Tibial artery (tissue), 4 donors: Measurements from ENCODE around the gene SUPT6H.

Experiments used
- DNase-seq, 2 donors: peaks; one replicate each; pipeline ENCODE4 v3.0.0-alpha.2; 2019
- H3K27ac ChIP-seq, 2 donors: fragments of 200-600 bp; sonication (generic) in 1 of 2; 1 replicate in 1 of 2; 2 replicates in 1 of 2; pipeline ENCODE4 v1.5.1; 2018 to 2019; ENCODE audit warnings: mild to moderate bottlenecking in 1 of 2
- H3K27me3 ChIP-seq, 2 donors: fragments of 200-600 bp; sonication (generic) in 1 of 2; one replicate each; pipeline versions ENCODE4 v1.5.1 to v1.6.0; 2016 to 2019
- H3K36me3 ChIP-seq, 3 donors: fragments of 200-600 bp; sonication (generic) in 2 of 3; one replicate each; pipeline ENCODE4 v1.5.1; 2016 to 2019; ENCODE audit warnings: mild to moderate bottlenecking in 2 of 3
- H3K4me1 ChIP-seq, 4 donors: fragments of 200-600 bp; sonication (generic) in 2 of 4; 1 replicate in 3 of 4; 2 replicates in 1 of 4; pipeline ENCODE4 v1.5.1; 2016 to 2019
- H3K4me3 ChIP-seq, 2 donors: fragments of 200-600 bp; sonication (generic) in 1 of 2; 1 replicate in 1 of 2; 2 replicates in 1 of 2; pipeline ENCODE4 v1.5.1; 2018 to 2019; ENCODE audit warnings: mild to moderate bottlenecking in 2 of 2
- H3K9me3 ChIP-seq, 3 donors: fragments of 200-600 bp; sonication (generic) in 1 of 3; one replicate each; pipeline ENCODE4 v1.5.1; 2016 to 2019
- CTCF ChIP-seq, 2 experiments: fragments of 200-600 bp in 1 of 2; fragments of 450-650 bp in 1 of 2; IDR thresholded peaks; one replicate each; pipeline ENCODE4 v1.5.1; 2017 to 2019; ENCODE audit warnings: antibody characterized with exemption in 2 of 2, mild to moderate bottlenecking in 1 of 2, moderate library complexity in 1 of 2
- intact Hi-C: fragments of 100-400 bp; cut with DNase I; formaldehyde crosslinking; loops from one replicate; pipeline ENCODE4 v1.15.0; 2023; ENCODE audit warnings: low total_unique reads

The SUPT6H gene

GRCh38 chr17:28682655-28683054 lies 20.6 kb downstream of the SUPT6H start:
- no peak for DNase-seq
- no peak overlapping the region for H3K4me3 ChIP-seq
- H3K4me1 ChIP-seq = no peaks in the 10 kb centered on the region
- intact Hi-C loops = no loop called here
- no peak overlapping the region for H3K27ac ChIP-seq
- no peak for TF ChIP-seq CTCF (IDR thresholded peaks at IDR 0.05)
- H3K36me3 ChIP-seq = peaks cover 96 to 100% (median 99%) of the 10 kb centered on the region in 3 donors
- no peaks in the 10 kb centered on the region for H3K27me3 ChIP-seq
- H3K9me3 ChIP-seq = no peaks in the 10 kb centered on the region

- no peak overlapping the region for H3K4me3 ChIP-seq
- no peak for TF ChIP-seq CTCF (IDR thresholded peaks at IDR 0.05)
- no peaks in the 10 kb centered on the region for H3K9me3 ChIP-seq
- H3K27me3 ChIP-seq = no peaks in the 10 kb centered on the region
- H3K27ac ChIP-seq = no peak overlapping the region
- intact Hi-C loops = no loop called here
- H3K36me3 ChIP-seq = peaks cover 96 to 100% (median 99%) of the 10 kb centered on the region in 3 donors
- no peaks in the 10 kb centered on the region for H3K4me1 ChIP-seq
- no peak for DNase-seq
Observed at GRCh38 chr17:28684963-28685362, 23.0 kb downstream of the SUPT6H start.

- Histone ChIP-seq H3K4me1 (no peaks in the 10 kb centered on the region), H3K27me3 (no peaks in the 10 kb centered on the region), H3K27ac (no peak overlapping the region), H3K36me3 (peaks cover 96 to 100% (median 99%) of the 10 kb centered on the region in 3 donors), H3K9me3 (no peaks in the 10 kb centered on the region), H3K4me3 (no peak overlapping the region)
- DNase-seq = no peak
- intact Hi-C loops = no loop called here
- TF ChIP-seq CTCF (IDR thresholded peaks at IDR 0.05) = no peak
Observed at GRCh38 chr17:28685366-28685765, 23.4 kb downstream of the SUPT6H start.

- Histone ChIP-seq H3K4me3 (no peak overlapping the region), H3K4me1 (no peaks in the 10 kb centered on the region), H3K27ac (no peak overlapping the region), H3K36me3 (peaks cover 96 to 100% (median 99%) of the 10 kb centered on the region in 3 donors), H3K27me3 (no peaks in the 10 kb centered on the region), H3K9me3 (no peaks in the 10 kb centered on the region)
- DNase-seq = peak in 1 of 2 donors; percentile 23
- no peak for TF ChIP-seq CTCF (IDR thresholded peaks at IDR 0.05)
- intact Hi-C loops = no loop called here
Observed at GRCh38 chr17:28686296-28686695, 24.3 kb downstream of the SUPT6H start.

- H3K36me3 ChIP-seq = peaks cover 90 to 99% (median 99%) of the 10 kb centered on the region in 3 donors
- no peak overlapping the region for H3K27ac ChIP-seq
- intact Hi-C loops = no loop called here
- no peaks in the 10 kb centered on the region for H3K27me3 ChIP-seq
- no peaks in the 10 kb centered on the region for H3K9me3 ChIP-seq
- no peak for DNase-seq
- TF ChIP-seq CTCF (IDR thresholded peaks at IDR 0.05) = no peak
- no peak overlapping the region for H3K4me3 ChIP-seq
- H3K4me1 ChIP-seq = no peaks in the 10 kb centered on the region
Observed at GRCh38 chr17:28688481-28688880, 26.5 kb downstream of the SUPT6H start.

- DNase-seq = no peak
- Histone ChIP-seq H3K27ac (no peak overlapping the region), H3K27me3 (no peaks in the 10 kb centered on the region), H3K4me3 (no peak overlapping the region), H3K4me1 (no peaks in the 10 kb centered on the region), H3K9me3 (no peaks in the 10 kb centered on the region), H3K36me3 (peaks cover 90 to 99% (median 99%) of the 10 kb centered on the region in 3 donors)
- intact Hi-C loops = no loop called here
- TF ChIP-seq CTCF (IDR thresholded peaks at IDR 0.05) = no peak
Observed at GRCh38 chr17:28689011-28689410, 27.0 kb downstream of the SUPT6H start.
